ENCODE measurements around the gene TOM1.

TOM1 gene

GRCh38 chr22:35367331-35367886, 67.7 kb downstream of the TOM1 start:
- no peak for DNase-seq (ENCODE audit: low read depth in 1 of 2, low spot score in 1 of 2)

- no peak for DNase-seq (ENCODE audit: low read depth in 1 of 2, low spot score in 1 of 2)
Observed at GRCh38 chr22:35368386-35368785, 68.7 kb downstream of the TOM1 start.

- no peak for DNase-seq (ENCODE audit: low read depth in 1 of 2, low spot score in 1 of 2)
Observed at GRCh38 chr22:35369996-35370395, 70.3 kb downstream of the TOM1 start.

- DNase-seq (ENCODE audit: low read depth in 1 of 2, low spot score in 1 of 2) = no peak
Observed at GRCh38 chr22:35373781-35374180, 74.1 kb downstream of the TOM1 start.

GRCh38 chr22:35375031-35375430, 75.3 kb downstream of the TOM1 start:
- no peak for DNase-seq (ENCODE audit: low read depth in 1 of 2, low spot score in 1 of 2)

GRCh38 chr22:35375526-35375925, 75.8 kb downstream of the TOM1 start:
- DNase-seq (ENCODE audit: low read depth in 1 of 2, low spot score in 1 of 2) = no peak

GRCh38 chr22:35376728-35377472, 77.2 kb downstream of the TOM1 start:
- DNase-seq (ENCODE audit: low read depth in 1 of 2, low spot score in 1 of 2) = no peak

GRCh38 chr22:35377735-35378134, 78.0 kb downstream of the TOM1 start:
- DNase-seq (ENCODE audit: low read depth in 1 of 2, low spot score in 1 of 2) = no peak

- no peak for DNase-seq (ENCODE audit: low read depth in 1 of 2, low spot score in 1 of 2)
Observed at GRCh38 chr22:35378621-35379020, 78.9 kb downstream of the TOM1 start.

GRCh38 chr22:35379146-35379993, 79.7 kb downstream of the TOM1 start:
- no peak for DNase-seq (ENCODE audit: low read depth in 1 of 2, low spot score in 1 of 2)

GRCh38 chr22:35380013-35380412, 80.3 kb downstream of the TOM1 start:
- DNase-seq (ENCODE audit: low read depth in 1 of 2, low spot score in 1 of 2) = no peak

- peak in 1 of 2 donors; percentile 12 for DNase-seq (ENCODE audit: low read depth in 1 of 2, low spot score in 1 of 2)
Observed at GRCh38 chr22:35380537-35381423, 81.1 kb downstream of the TOM1 start, which contains the start of gene HMOX1. Gene HMOX1 (plus strand): TSS chr22:35381096. CDS start chr22:35381174, 78 bp downstream.

- DNase-seq (ENCODE audit: low read depth in 1 of 2, low spot score in 1 of 2) = no peak
Observed at GRCh38 chr22:35381424-35382009, 81.8 kb downstream of the TOM1 start.

GRCh38 chr22:35383679-35384071, 84.0 kb downstream of the TOM1 start:
- DNase-seq (ENCODE audit: low read depth in 1 of 2, low spot score in 1 of 2) = no peak

GRCh38 chr22:35384527-35384926, 84.8 kb downstream of the TOM1 start:
- no peak for DNase-seq (ENCODE audit: low read depth in 1 of 2, low spot score in 1 of 2)

- DNase-seq (ENCODE audit: low read depth in 1 of 2, low spot score in 1 of 2) = no peak
Observed at GRCh38 chr22:35384975-35385588, 85.4 kb downstream of the TOM1 start.

GRCh38 chr22:35386670-35387288, 87.1 kb downstream of the TOM1 start:
- DNase-seq (ENCODE audit: low read depth in 1 of 2, low spot score in 1 of 2) = no peak

GRCh38 chr22:35390933-35391332, 91.2 kb downstream of the TOM1 start:
- DNase-seq (ENCODE audit: low read depth in 1 of 2, low spot score in 1 of 2) = no peak

GRCh38 chr22:35392357-35392756, 92.7 kb downstream of the TOM1 start:
- DNase-seq (ENCODE audit: low read depth in 1 of 2, low spot score in 1 of 2) = no peak
